GM23338 (cell line): ENCODE results near the gene CD59. TPM values are rescaled to one million over a fixed set of nuclear protein-coding genes. Genes with fewer than 3 reads are reported as not detected.

Experiments used
- ATAC-seq: fragments of 200-7000 bp; cut with Tn5 transposase; 3 replicates; pipeline ENCODE4 v1.9.1; 2020
- DNase-seq: peaks from one replicate; pipeline ENCODE4 v3.0.0-alpha.2; 2015; ENCODE audit warnings: low spot score
- H2AFZ ChIP-seq: fragments of 200-600 bp; sonication (generic); 2 replicates; pipeline ENCODE4 v1.8.0; 2016; ENCODE audit warnings: antibody characterized with exemption, mild to moderate bottlenecking, moderate library complexity
- H3F3A ChIP-seq: fragments of 200-600 bp; sonication (generic); replicated peaks from 2 replicates; pipeline ENCODE4 v1.8.0; 2017; ENCODE audit warnings: antibody characterized with exemption, mixed run types, low read depth
- H3K27ac ChIP-seq: fragments of 200-600 bp; sonication (generic); 2 replicates; pipeline ENCODE4 v1.6.1; 2016; ENCODE audit warnings: low read depth
- H3K27me3 ChIP-seq: fragments of 200-600 bp; sonication (generic); 2 replicates; pipeline ENCODE4 v1.8.0; 2016; ENCODE audit warnings: mild to moderate bottlenecking, mixed run types, moderate library complexity; ENCODE audit not compliant: insufficient read depth
- H3K36me3 ChIP-seq: fragments of 200-600 bp; sonication (generic); 2 replicates; pipeline ENCODE4 v1.8.0; 2016; ENCODE audit warnings: mild to moderate bottlenecking; ENCODE audit not compliant: insufficient read depth
- H3K4me1 ChIP-seq: fragments of 200-600 bp; sonication (generic); 2 replicates; pipeline ENCODE4 v1.8.0; 2016; ENCODE audit warnings: mild to moderate bottlenecking, moderate library complexity; ENCODE audit not compliant: insufficient read depth
- H3K4me2 ChIP-seq: fragments of 200-600 bp; sonication (generic); 2 replicates; pipeline ENCODE4 v1.7.1; 2017; ENCODE audit warnings: mixed run types
- H3K4me3 ChIP-seq: fragments of 200-600 bp; sonication (generic); 2 replicates; pipeline ENCODE4 v1.6.1; 2016; ENCODE audit warnings: mixed run types
- H3K79me2 ChIP-seq: fragments of 200-600 bp; sonication (generic); replicated peaks from 2 replicates; pipeline ENCODE4 v1.8.0; 2017; ENCODE audit warnings: mild to moderate bottlenecking; ENCODE audit not compliant: insufficient read depth
- H3K9me2 ChIP-seq: fragments of 200-600 bp; sonication (generic); 2 replicates; pipeline ENCODE4 v1.8.0; 2017; ENCODE audit not compliant: insufficient read depth
- H4K20me1 ChIP-seq: fragments of 200-600 bp; sonication (generic); replicated peaks from 2 replicates; pipeline ENCODE4 v1.8.0; 2017; ENCODE audit warnings: mild to moderate bottlenecking; ENCODE audit not compliant: insufficient read depth
- H3K27ac Mint-ChIP-seq: 2 replicates; pipeline ENCODE4 v1.8.0; 2020; ENCODE audit warnings: inconsistent platforms, mild to moderate bottlenecking, moderate library complexity, mixed read lengths
- H3K27me3 Mint-ChIP-seq: 3 replicates; pipeline ENCODE4 v1.8.0; 2022; ENCODE audit warnings: low read depth, mild to moderate bottlenecking, moderate library complexity, mixed read lengths, inconsistent platforms; ENCODE audit not compliant: insufficient read depth, poor library complexity
- H3K36me3 Mint-ChIP-seq: 3 replicates; pipeline ENCODE4 v1.8.0; 2021; ENCODE audit warnings: low read depth, mild to moderate bottlenecking, inconsistent platforms, moderate library complexity, mixed read lengths
- H3K4me1 Mint-ChIP-seq: 3 replicates; pipeline ENCODE4 v1.8.0; 2020; ENCODE audit warnings: mild to moderate bottlenecking, inconsistent platforms, mixed read lengths
- H3K4me3 Mint-ChIP-seq: 3 replicates; pipeline ENCODE4 v1.8.0; 2021; ENCODE audit warnings: moderate library complexity, mild to moderate bottlenecking, inconsistent platforms, mixed read lengths
- H3K9me3 Mint-ChIP-seq: 3 replicates; pipeline ENCODE4 v1.8.0; 2020; ENCODE audit warnings: moderate library complexity, mild to moderate bottlenecking, inconsistent platforms, mixed read lengths
- CREB1 ChIP-seq: fragments of 250-450 bp; sonication (Bioruptor Pico); IDR thresholded peaks from 2 replicates; pipeline ENCODE4 v1.5.0; 2020; ENCODE audit warnings: low read depth, mild to moderate bottlenecking, moderate library complexity
- EZH2 ChIP-seq: fragments of 200-600 bp; sonication (generic); IDR thresholded peaks from one replicate; pipeline ENCODE4 v1.8.0; 2017; ENCODE audit warnings: antibody characterized with exemption, mild to moderate bottlenecking, low read depth; ENCODE audit not compliant: unreplicated experiment
- EZH2phosphoT487 ChIP-seq: fragments of 200-600 bp; sonication (generic); IDR thresholded peaks from one replicate; pipeline ENCODE4 v1.8.1; 2018; ENCODE audit warnings: antibody characterized with exemption; ENCODE audit not compliant: unreplicated experiment
- JUNB ChIP-seq: IDR thresholded peaks from one replicate; pipeline ENCODE4 v1.6.1; 2016; ENCODE audit warnings: antibody characterized with exemption; ENCODE audit not compliant: unreplicated experiment
- NANOG ChIP-seq: IDR thresholded peaks from 2 replicates; pipeline ENCODE4 v1.6.1; 2016; ENCODE audit warnings: antibody characterized with exemption, borderline replicate concordance
- POLR2AphosphoS5 ChIP-seq: IDR thresholded peaks from 2 replicates; pipeline ENCODE4 v1.6.1; 2016; ENCODE audit warnings: antibody characterized with exemption, low read depth
- STAT1 ChIP-seq: IDR thresholded peaks from one replicate; pipeline ENCODE4 v1.6.1; 2016; ENCODE audit warnings: antibody characterized with exemption; ENCODE audit not compliant: unreplicated experiment
- ZNF114 ChIP-seq: fragments of 250-450 bp; sonication (Bioruptor Pico); IDR thresholded peaks from 2 replicates; pipeline ENCODE4 v1.5.0; 2020; ENCODE audit warnings: mild to moderate bottlenecking, moderate library complexity
- ZNF331 ChIP-seq: fragments of 250-450 bp; sonication (Bioruptor Pico); IDR thresholded peaks from 2 replicates; pipeline ENCODE4 v1.5.0; 2020; ENCODE audit warnings: low read depth, mild to moderate bottlenecking, moderate library complexity
- polyA plus RNA-seq: library from polyadenylated mRNA; unstranded; fragments of >200 nt; fragmentation: Nextera tagmentation; extraction: Ambion mirVana; gene quantifications from 2 replicates; pipeline ENCODE4 v1.2.1, GENCODE V29; 2016
- total RNA-seq: library from RNA; depleted of rRNA; stranded (reverse); fragments of >200 nt; shearing (Covaris generic); gene quantifications from 2 replicates; pipeline ENCODE4 v1.2.3, GENCODE V29; 2014
- TF ChIP-seq, protein P1 (sequence below): IDR thresholded peaks from one replicate; pipeline ENCODE4 v1.6.1; 2018; ENCODE audit warnings: antibody characterized with exemption; ENCODE audit not compliant: unreplicated experiment
- TF ChIP-seq, protein P2 (sequence below): IDR thresholded peaks from 2 replicates; pipeline ENCODE4 v1.6.1; 2016; ENCODE audit warnings: antibody characterized with exemption
- TF ChIP-seq, protein P3 (sequence below), 2 experiments: fragments of 200-600 bp in 1 of 2; sonication (generic) in 1 of 2; conservative IDR thresholded peaks; 2 replicates each; pipeline versions ENCODE4 v1.5.1 to v1.6.1; 2016 to 2017; ENCODE audit warnings: antibody characterized with exemption in 2 of 2, low read depth in 2 of 2, mild to moderate bottlenecking in 2 of 2, moderate library complexity in 1 of 2
- TF ChIP-seq, protein P4 (sequence below): fragments of 250-450 bp; sonication (Bioruptor Pico); IDR thresholded peaks from 2 replicates; pipeline ENCODE4 v1.5.0; 2020; ENCODE audit warnings: mild to moderate bottlenecking, moderate library complexity

CD59 gene
- total and polyA plus RNA-seq, 2 experiments from 2014 or later: 41.5 to 86.6 TPM

DNA sequence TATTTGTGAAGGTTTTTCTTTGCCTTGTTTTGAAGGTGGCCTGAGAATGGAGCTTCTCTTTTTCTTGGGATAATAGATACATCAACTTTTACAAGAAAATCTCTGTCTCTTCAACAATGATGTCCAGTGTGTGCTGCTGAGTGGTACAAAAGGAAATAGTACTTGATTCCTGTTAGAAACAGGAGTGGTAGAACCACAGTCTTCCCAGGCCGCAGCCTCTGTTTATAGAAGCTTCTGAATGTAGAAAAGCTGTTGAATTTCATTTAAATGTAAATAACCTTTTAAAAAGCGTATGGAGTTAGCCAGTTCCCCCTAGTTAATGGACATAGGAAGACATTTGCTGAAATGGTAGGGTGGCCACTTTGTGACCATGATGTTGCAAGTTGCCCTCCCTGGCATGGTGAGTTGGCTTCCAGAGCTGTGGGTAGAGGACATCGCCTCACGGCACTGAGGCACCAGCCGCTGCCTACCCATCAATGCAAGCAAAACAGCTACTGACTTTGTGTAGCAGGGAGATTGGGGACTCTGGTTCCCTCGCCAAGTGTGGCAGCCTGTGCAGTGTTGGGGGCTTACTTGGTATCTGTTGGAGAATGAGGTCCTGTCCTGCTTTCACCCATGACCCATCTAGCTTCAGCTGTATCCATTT, 67.1 kb downstream of the CD59 start:
- Histone ChIP-seq H3F3A (peaks cover 3% of the 10 kb centered on the region; the same call in 1 of the 2 replicates), H3K36me3 (0 out of 2 replicates have a peak, but pooled peaks cover 3% of the 10 kb centered on the region), H2AFZ (peak overlapping the region; percentile 1; the same call in 1 of the 2 replicates), H3K27me3 (no peaks in the 10 kb centered on the region), H3K4me2 (peak overlapping the region; percentile 21), H3K27ac (peak overlapping the region; percentile 53), H3K9me2 (peaks cover 28% of the 10 kb centered on the region), H3K4me1 (peaks cover 23% of the 10 kb centered on the region), H3K4me3 (no peak overlapping the region), H4K20me1 (no peaks in the 10 kb centered on the region), H3K79me2 (no peaks in the 10 kb centered on the region)
- no peak for DNase-seq
- TF ChIP-seq NANOG: no peak
- TF ChIP-seq EZH2: no peak
- TF ChIP-seq STAT1: no peak
- TF ChIP-seq, protein P1, sequence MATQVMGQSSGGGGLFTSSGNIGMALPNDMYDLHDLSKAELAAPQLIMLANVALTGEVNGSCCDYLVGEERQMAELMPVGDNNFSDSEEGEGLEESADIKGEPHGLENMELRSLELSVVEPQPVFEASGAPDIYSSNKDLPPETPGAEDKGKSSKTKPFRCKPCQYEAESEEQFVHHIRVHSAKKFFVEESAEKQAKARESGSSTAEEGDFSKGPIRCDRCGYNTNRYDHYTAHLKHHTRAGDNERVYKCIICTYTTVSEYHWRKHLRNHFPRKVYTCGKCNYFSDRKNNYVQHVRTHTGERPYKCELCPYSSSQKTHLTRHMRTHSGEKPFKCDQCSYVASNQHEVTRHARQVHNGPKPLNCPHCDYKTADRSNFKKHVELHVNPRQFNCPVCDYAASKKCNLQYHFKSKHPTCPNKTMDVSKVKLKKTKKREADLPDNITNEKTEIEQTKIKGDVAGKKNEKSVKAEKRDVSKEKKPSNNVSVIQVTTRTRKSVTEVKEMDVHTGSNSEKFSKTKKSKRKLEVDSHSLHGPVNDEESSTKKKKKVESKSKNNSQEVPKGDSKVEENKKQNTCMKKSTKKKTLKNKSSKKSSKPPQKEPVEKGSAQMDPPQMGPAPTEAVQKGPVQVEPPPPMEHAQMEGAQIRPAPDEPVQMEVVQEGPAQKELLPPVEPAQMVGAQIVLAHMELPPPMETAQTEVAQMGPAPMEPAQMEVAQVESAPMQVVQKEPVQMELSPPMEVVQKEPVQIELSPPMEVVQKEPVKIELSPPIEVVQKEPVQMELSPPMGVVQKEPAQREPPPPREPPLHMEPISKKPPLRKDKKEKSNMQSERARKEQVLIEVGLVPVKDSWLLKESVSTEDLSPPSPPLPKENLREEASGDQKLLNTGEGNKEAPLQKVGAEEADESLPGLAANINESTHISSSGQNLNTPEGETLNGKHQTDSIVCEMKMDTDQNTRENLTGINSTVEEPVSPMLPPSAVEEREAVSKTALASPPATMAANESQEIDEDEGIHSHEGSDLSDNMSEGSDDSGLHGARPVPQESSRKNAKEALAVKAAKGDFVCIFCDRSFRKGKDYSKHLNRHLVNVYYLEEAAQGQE: no peak
- TF ChIP-seq, protein P2, sequence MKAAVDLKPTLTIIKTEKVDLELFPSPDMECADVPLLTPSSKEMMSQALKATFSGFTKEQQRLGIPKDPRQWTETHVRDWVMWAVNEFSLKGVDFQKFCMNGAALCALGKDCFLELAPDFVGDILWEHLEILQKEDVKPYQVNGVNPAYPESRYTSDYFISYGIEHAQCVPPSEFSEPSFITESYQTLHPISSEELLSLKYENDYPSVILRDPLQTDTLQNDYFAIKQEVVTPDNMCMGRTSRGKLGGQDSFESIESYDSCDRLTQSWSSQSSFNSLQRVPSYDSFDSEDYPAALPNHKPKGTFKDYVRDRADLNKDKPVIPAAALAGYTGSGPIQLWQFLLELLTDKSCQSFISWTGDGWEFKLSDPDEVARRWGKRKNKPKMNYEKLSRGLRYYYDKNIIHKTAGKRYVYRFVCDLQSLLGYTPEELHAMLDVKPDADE: no peak
- no peak for TF ChIP-seq JUNB
- no peak for TF ChIP-seq ZNF114
- TF ChIP-seq EZH2phosphoT487: no peak
- no peak for TF ChIP-seq ZNF331 (CRISPR knock-in tag)
- TF ChIP-seq, protein P3, sequence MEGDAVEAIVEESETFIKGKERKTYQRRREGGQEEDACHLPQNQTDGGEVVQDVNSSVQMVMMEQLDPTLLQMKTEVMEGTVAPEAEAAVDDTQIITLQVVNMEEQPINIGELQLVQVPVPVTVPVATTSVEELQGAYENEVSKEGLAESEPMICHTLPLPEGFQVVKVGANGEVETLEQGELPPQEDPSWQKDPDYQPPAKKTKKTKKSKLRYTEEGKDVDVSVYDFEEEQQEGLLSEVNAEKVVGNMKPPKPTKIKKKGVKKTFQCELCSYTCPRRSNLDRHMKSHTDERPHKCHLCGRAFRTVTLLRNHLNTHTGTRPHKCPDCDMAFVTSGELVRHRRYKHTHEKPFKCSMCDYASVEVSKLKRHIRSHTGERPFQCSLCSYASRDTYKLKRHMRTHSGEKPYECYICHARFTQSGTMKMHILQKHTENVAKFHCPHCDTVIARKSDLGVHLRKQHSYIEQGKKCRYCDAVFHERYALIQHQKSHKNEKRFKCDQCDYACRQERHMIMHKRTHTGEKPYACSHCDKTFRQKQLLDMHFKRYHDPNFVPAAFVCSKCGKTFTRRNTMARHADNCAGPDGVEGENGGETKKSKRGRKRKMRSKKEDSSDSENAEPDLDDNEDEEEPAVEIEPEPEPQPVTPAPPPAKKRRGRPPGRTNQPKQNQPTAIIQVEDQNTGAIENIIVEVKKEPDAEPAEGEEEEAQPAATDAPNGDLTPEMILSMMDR (conservative IDR thresholded peaks at IDR 0.05; ENCODE audit: low read depth in 2 of 2): no peak
- TF ChIP-seq, protein P4, sequence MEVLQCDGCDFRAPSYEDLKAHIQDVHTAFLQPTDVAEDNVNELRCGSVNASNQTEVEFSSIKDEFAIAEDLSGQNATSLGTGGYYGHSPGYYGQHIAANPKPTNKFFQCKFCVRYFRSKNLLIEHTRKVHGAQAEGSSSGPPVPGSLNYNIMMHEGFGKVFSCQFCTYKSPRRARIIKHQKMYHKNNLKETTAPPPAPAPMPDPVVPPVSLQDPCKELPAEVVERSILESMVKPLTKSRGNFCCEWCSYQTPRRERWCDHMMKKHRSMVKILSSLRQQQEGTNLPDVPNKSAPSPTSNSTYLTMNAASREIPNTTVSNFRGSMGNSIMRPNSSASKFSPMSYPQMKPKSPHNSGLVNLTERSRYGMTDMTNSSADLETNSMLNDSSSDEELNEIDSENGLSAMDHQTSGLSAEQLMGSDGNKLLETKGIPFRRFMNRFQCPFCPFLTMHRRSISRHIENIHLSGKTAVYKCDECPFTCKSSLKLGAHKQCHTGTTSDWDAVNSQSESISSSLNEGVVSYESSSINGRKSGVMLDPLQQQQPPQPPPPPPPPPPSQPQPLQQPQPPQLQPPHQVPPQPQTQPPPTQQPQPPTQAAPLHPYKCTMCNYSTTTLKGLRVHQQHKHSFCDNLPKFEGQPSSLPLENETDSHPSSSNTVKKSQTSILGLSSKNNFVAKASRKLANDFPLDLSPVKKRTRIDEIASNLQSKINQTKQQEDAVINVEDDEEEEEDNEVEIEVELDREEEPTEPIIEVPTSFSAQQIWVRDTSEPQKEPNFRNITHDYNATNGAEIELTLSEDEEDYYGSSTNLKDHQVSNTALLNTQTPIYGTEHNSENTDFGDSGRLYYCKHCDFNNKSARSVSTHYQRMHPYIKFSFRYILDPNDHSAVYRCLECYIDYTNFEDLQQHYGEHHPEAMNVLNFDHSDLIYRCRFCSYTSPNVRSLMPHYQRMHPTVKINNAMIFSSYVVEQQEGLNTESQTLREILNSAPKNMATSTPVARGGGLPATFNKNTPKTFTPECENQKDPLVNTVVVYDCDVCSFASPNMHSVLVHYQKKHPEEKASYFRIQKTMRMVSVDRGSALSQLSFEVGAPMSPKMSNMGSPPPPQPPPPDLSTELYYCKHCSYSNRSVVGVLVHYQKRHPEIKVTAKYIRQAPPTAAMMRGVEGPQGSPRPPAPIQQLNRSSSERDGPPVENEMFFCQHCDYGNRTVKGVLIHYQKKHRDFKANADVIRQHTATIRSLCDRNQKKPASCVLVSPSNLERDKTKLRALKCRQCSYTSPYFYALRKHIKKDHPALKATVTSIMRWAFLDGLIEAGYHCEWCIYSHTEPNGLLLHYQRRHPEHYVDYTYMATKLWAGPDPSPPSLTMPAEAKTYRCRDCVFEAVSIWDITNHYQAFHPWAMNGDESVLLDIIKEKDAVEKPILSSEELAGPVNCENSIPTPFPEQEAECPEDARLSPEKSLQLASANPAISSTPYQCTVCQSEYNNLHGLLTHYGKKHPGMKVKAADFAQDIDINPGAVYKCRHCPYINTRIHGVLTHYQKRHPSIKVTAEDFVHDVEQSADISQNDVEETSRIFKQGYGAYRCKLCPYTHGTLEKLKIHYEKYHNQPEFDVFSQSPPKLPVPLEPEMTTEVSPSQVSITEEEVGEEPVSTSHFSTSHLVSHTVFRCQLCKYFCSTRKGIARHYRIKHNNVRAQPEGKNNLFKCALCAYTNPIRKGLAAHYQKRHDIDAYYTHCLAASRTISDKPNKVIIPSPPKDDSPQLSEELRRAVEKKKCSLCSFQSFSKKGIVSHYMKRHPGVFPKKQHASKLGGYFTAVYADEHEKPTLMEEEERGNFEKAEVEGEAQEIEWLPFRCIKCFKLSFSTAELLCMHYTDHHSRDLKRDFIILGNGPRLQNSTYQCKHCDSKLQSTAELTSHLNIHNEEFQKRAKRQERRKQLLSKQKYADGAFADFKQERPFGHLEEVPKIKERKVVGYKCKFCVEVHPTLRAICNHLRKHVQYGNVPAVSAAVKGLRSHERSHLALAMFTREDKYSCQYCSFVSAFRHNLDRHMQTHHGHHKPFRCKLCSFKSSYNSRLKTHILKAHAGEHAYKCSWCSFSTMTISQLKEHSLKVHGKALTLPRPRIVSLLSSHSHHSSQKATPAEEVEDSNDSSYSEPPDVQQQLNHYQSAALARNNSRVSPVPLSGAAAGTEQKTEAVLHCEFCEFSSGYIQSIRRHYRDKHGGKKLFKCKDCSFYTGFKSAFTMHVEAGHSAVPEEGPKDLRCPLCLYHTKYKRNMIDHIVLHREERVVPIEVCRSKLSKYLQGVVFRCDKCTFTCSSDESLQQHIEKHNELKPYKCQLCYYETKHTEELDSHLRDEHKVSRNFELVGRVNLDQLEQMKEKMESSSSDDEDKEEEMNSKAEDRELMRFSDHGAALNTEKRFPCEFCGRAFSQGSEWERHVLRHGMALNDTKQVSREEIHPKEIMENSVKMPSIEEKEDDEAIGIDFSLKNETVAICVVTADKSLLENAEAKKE: no peak
- TF ChIP-seq POLR2AphosphoS5: no peak
- TF ChIP-seq CREB1 (CRISPR knock-in tag): no peak
- H3K27me3 Mint-ChIP-seq: peaks cover 4% of the 10 kb centered on the region
- H3K4me1 Mint-ChIP-seq: peaks cover 34% of the 10 kb centered on the region
- H3K27ac Mint-ChIP-seq: no peak overlapping the region
- no peak for ATAC-seq
- peaks cover 13% of the 10 kb centered on the region for H3K9me3 Mint-ChIP-seq
- H3K36me3 Mint-ChIP-seq: peaks cover 21% of the 10 kb centered on the region
- no peak overlapping the region for H3K4me3 Mint-ChIP-seq
